GM08714 (cell line): ENCODE data around the gene FAM168A.

Experiments
- H3K4me3 ChIP-seq: fragments of 200-500 bp; sonication (Bioruptor generic); 2 replicates; pipeline ENCODE4 v1.5.1; 2014; ENCODE audit warnings: mild to moderate bottlenecking, low read length, inconsistent platforms
- ZNF274 ChIP-seq: IDR thresholded peaks from 2 replicates; pipeline ENCODE4 v1.6.1; 2012; ENCODE audit warnings: mild to moderate bottlenecking, low read depth, low read length

Gene FAM168A

DNA sequence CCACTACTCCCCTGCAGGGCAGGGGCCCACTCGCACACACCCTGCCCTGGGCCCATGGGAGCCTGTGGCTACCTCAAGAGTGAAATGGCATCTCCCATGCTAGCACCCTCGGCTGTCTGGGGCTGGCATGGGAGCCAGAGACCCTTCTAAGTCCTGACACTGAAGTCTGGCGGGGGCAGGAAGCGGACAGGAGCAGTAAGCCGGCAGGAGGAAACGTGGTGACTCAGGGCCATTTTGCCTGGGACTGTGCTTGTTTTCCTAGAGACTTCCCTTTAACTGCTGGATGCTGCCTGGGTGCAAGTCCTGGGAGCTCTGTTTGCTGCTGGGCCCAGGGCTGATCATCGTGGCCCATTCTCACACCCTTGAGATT lies 204.9 kb downstream of the FAM168A start:
- no peak for TF ChIP-seq ZNF274

GRCh38 chr11:73392108-73393010 lies 205.6 kb downstream of the FAM168A start:
- H3K4me3 ChIP-seq, result no peak overlapping the region
- no peak for TF ChIP-seq ZNF274

More for the DNA sequence above, 204.9 kb downstream of the FAM168A start:
- H3K4me3 ChIP-seq, result no peak overlapping the region

GRCh38 chr11:73391665-73392064 lies 206.2 kb downstream of the FAM168A start:
- H3K4me3 ChIP-seq, result no peak overlapping the region
- no peak for TF ChIP-seq ZNF274

DNA sequence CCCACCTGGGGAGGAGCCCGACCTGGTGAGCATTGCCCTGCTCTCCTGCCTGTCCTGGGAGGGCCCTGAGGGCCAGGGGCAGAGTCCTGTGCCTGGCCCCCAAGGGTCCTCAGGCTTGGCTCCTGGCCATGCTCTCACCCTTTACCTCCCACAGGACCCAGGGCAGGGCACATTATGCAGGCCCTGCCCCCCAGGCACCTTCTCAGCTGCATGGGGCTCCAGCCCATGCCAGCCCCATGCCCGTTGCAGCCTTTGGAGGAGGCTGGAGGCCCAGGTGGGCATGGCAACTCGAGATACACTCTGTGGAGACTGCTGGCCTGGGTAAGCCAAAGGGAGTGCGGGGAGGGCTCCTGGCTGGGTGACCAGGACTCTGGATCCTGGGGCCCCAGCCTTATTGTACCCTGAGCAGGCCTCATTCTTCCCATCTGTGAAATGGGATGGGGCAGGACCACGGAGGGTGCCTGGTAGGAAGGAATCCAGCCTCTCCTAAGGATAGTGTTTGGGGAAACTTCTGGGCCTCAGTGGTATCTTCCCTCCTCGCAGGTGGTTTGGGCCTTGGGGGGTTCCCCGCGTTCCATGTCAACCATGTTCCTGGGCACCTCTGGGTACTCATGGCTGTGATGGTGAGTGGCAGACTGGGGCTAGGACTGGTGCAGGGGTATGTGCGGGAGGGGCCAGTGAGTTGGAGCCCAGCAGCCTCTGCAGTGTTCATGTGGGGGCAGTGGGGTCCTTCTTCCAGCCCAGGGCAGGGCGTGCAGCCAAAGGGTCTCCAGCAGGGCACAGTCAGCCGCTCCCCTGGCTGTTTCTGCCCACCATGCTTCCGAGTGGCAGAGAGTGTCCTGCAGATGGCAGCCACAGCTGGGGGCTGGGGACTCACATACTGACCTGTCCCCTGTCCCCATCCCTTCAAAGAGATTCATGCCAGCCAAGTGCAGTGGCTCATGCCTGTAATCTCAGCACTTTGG lies 207.0 kb downstream of the FAM168A start:
- no peak overlapping the region for H3K4me3 ChIP-seq
- TF ChIP-seq ZNF274, result no peak

- H3K4me3 ChIP-seq, result no peak overlapping the region
- no peak for TF ChIP-seq ZNF274
Measured at GRCh38 chr11:73389916-73390315, 208.0 kb downstream of the FAM168A start.

DNA sequence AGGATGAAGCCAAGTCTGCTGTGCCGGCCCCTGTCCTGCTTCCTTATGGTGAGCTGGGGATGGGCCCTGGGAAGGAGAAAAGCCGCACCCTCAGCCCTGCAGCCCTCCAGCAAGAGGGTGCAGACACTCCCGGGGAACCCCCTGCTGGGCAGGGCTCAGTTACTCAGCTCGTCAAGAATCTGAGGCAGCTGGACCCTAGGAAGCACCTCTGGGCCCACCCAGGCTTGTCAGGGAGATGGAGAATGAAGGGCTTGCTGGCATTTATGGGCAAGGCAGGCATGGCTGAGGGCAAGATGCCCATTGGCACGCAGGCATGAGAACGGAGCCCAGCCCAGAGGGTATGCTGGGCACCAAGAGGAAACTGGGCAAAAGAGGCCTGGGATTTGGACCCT lies 208.8 kb downstream of the FAM168A start:
- TF ChIP-seq ZNF274, result no peak
- no peak overlapping the region for H3K4me3 ChIP-seq

DNA sequence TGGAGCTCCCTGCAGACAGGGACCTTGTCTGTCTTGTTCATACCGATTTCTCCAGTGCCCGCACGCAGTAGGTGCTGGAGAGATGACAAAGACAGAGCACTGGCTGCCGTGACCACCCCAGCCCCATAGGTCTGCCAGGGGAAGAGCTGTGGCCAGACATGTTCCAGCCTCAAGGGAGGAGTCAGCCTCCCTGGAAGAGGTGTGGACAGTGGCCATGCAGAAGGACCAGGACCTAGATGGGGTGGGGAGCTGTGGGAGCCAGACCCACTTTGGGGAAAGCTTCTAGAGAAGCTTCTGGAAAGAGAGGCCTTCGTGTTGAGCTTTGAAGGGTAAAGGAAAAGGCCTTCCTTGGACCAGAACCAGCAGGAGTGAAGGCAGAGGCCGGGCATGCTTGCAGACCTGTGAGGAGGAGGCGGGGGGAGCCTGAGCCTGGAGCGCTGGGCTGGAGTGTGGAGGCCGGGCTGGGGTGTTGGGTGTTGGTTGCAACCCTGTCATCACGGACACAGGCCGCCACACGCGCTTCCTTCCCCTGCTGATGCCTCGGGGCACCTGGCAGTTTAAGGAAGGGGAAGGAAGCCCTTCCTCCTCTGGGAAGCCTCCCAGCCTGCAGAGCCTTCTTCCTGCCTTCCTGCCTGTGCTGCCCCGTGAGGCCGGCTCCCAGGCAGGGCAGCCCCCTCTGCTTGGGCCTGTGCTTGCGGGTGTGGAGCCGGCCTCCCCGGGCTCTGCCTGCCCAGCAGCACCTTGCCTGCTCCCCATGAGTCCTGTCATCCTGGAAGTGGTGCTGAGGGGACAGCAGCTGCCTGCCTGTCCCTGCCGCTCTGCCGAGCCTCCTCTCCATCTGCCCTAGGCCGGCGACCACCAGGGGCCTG lies 209.4 kb downstream of the FAM168A start:
- TF ChIP-seq ZNF274, result no peak
- H3K4me3 ChIP-seq, result no peak overlapping the region

- TF ChIP-seq ZNF274, result no peak
- H3K4me3 ChIP-seq, result no peak overlapping the region
Measured at GRCh38 chr11:73387594-73388264, 210.2 kb downstream of the FAM168A start.

DNA sequence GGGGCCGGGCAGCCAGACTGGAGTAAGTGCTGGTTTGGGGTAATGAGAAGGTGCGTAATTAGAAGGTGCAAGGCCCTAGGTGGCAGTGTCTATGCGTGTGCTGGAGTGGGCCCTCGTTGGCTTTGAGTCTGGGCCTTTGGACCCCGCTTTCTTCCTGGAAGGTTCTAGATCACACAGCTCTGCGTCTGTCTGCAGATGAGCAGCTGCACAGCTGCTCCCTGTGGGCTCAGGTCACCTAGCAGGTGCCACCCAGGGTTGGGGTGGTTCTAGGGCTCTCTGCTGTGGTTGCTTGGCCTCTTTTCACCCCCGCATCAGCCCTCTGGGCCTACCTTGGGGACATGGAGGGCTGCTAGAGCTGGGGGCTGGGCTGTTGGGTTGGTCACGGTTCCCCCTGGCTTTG lies 211.4 kb downstream of the FAM168A start:
- TF ChIP-seq ZNF274, result no peak
- peak overlapping the region; percentile 3; the same call in 1 of the 2 replicates for H3K4me3 ChIP-seq

- TF ChIP-seq ZNF274, result no peak
- peak overlapping the region; percentile 3; the same call in 1 of the 2 replicates for H3K4me3 ChIP-seq
Measured at GRCh38 chr11:73386016-73386415, 211.9 kb downstream of the FAM168A start.

DNA sequence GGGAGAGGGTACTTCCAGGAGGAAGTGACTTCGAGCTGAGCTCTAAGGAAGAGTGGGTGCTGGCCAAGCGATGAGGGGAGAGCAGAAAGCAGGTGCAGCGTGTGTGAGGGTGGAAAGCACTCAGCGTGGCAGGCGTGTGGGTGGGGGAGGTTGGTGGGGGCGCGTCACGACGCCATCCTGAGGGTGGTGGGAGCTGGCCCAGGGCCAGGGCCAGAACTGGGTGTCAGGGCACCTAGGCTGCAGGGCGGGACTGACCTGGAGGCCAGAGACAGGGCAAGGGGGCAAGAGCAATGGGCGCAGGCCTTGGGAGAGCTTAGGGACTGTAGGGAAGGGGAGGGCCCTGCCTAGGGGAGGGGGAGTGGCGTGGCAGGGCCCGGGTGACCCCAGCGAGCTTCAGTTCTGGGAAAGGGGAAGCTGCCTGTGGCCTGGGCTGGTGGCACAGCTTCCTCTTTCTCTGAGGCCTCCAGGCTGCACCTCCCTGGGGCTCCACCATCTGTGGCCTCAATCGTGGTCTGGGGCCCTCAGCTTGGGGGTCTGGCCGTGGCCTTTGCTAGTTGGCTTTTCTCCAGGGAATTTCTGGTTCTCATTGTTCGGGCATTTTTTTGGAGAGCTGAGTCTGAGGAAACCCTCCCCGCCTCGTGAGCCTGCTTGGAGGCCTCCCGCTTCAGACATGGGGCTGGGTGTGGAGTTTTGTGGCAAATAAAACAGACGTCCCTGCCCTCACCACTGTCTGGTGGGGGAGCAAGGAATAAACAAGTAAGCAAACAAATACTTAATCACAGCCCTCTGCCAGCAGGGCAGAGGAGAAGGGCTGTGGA lies 212.8 kb downstream of the FAM168A start:
- peak overlapping the region; percentile 3; the same call in 1 of the 2 replicates for H3K4me3 ChIP-seq
- TF ChIP-seq ZNF274, result no peak

DNA sequence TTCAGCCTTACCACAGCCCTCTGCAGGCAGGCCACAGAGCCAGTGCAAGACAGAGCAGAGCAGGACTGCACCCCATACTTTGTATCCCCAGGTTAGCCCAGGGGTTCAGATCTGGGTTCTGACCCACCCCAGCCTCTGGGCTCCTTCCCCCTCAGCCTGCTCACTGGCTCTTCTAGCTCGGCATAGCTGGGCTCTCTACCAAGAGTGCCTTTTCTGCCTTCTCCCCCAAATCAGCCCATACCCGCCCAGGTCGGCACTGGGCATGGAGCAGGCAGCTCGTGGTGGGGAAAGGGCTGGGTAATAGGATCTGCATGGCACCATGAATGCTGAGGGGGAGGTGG lies 213.4 kb downstream of the FAM168A start:
- no peak overlapping the region for H3K4me3 ChIP-seq
- no peak for TF ChIP-seq ZNF274

GRCh38 chr11:73384125-73384441 lies 213.8 kb downstream of the FAM168A start:
- H3K4me3 ChIP-seq, result no peak overlapping the region
- no peak for TF ChIP-seq ZNF274
